Measurements from ENCODE around the gene SURF4. TPM values are rescaled to one million over a fixed set of nuclear protein-coding genes. Genes with fewer than 3 reads are reported as not detected.

SURF4 gene
- total RNA-seq, 1 donor from 2014 or later = 169 TPM

- peaks cover 7% of the 10 kb centered on the region for H3K27me3 Mint-ChIP-seq (ENCODE audit: unreplicated experiment)
- peaks cover 25% of the 10 kb centered on the region for H3K36me3 Mint-ChIP-seq (ENCODE audit: low read depth, unreplicated experiment)
- no peak overlapping the region for H3K4me3 Mint-ChIP-seq (ENCODE audit: unreplicated experiment)
- no peak for TF ChIP-seq CTCF (IDR thresholded peaks at IDR 0.05; ENCODE audit: unreplicated experiment)
- H3K9me3 Mint-ChIP-seq (ENCODE audit: unreplicated experiment) = no peaks in the 10 kb centered on the region
- H3K4me1 Mint-ChIP-seq (ENCODE audit: unreplicated experiment) = no peaks in the 10 kb centered on the region
- DNase-seq (ENCODE audit: low spot score) = no peak
- H3K27ac Mint-ChIP-seq (ENCODE audit: unreplicated experiment) = no peak overlapping the region
Observed at GRCh38 chr9:133404454-133405002, 28.7 kb upstream of the SURF4 start.

- Mint-ChIP-seq H3K36me3 (ENCODE audit: low read depth, unreplicated experiment) (peaks cover 25% of the 10 kb centered on the region), H3K9me3 (ENCODE audit: unreplicated experiment) (no peaks in the 10 kb centered on the region), H3K27me3 (ENCODE audit: unreplicated experiment) (peaks cover 7% of the 10 kb centered on the region), H3K4me3 (ENCODE audit: unreplicated experiment) (peak overlapping the region; percentile 31), H3K27ac (ENCODE audit: unreplicated experiment) (peak overlapping the region; percentile 68), H3K4me1 (ENCODE audit: unreplicated experiment) (no peaks in the 10 kb centered on the region)
- peak; percentile 49 for TF ChIP-seq CTCF (IDR thresholded peaks at IDR 0.05; ENCODE audit: unreplicated experiment)
- peak; percentile 25 for DNase-seq (ENCODE audit: low spot score)
Observed at GRCh38 chr9:133403766-133404453, 28.1 kb upstream of the SURF4 start.

GRCh38 chr9:133402689-133403088 is 26.8 kb upstream of the SURF4 start:
- Mint-ChIP-seq H3K4me3 (ENCODE audit: unreplicated experiment) (no peak overlapping the region), H3K4me1 (ENCODE audit: unreplicated experiment) (no peaks in the 10 kb centered on the region), H3K27me3 (ENCODE audit: unreplicated experiment) (peaks cover 7% of the 10 kb centered on the region), H3K27ac (ENCODE audit: unreplicated experiment) (no peak overlapping the region), H3K9me3 (ENCODE audit: unreplicated experiment) (no peaks in the 10 kb centered on the region), H3K36me3 (ENCODE audit: low read depth, unreplicated experiment) (peaks cover 25% of the 10 kb centered on the region)
- TF ChIP-seq CTCF (IDR thresholded peaks at IDR 0.05; ENCODE audit: unreplicated experiment) = no peak
- no peak for DNase-seq (ENCODE audit: low spot score)

- no peak for DNase-seq (ENCODE audit: low spot score)
- no peak overlapping the region for H3K27ac Mint-ChIP-seq (ENCODE audit: unreplicated experiment)
- peaks cover 7% of the 10 kb centered on the region for H3K27me3 Mint-ChIP-seq (ENCODE audit: unreplicated experiment)
- H3K36me3 Mint-ChIP-seq (ENCODE audit: low read depth, unreplicated experiment) = peaks cover 20% of the 10 kb centered on the region
- no peaks in the 10 kb centered on the region for H3K4me1 Mint-ChIP-seq (ENCODE audit: unreplicated experiment)
- no peak for TF ChIP-seq CTCF (IDR thresholded peaks at IDR 0.05; ENCODE audit: unreplicated experiment)
- no peaks in the 10 kb centered on the region for H3K9me3 Mint-ChIP-seq (ENCODE audit: unreplicated experiment)
- no peak overlapping the region for H3K4me3 Mint-ChIP-seq (ENCODE audit: unreplicated experiment)
Observed at GRCh38 chr9:133401588-133401987, 25.7 kb upstream of the SURF4 start.

GRCh38 chr9:133400292-133400691 is 24.4 kb upstream of the SURF4 start:
- no peak for TF ChIP-seq CTCF (IDR thresholded peaks at IDR 0.05; ENCODE audit: unreplicated experiment)
- Mint-ChIP-seq H3K36me3 (ENCODE audit: low read depth, unreplicated experiment) (peaks cover 8% of the 10 kb centered on the region), H3K9me3 (ENCODE audit: unreplicated experiment) (no peaks in the 10 kb centered on the region), H3K4me1 (ENCODE audit: unreplicated experiment) (no peaks in the 10 kb centered on the region), H3K27me3 (ENCODE audit: unreplicated experiment) (peaks cover 10% of the 10 kb centered on the region), H3K4me3 (ENCODE audit: unreplicated experiment) (no peak overlapping the region), H3K27ac (ENCODE audit: unreplicated experiment) (no peak overlapping the region)
- DNase-seq (ENCODE audit: low spot score) = no peak

All from endothelial cell (in vitro differentiated cells).